WTC11 (cell line): Measurements from ENCODE around the gene POLD4.

Experiments used
- ATF3 ChIP-seq: sonication (generic); formaldehyde crosslinking; conservative IDR thresholded peaks from 2 replicates; pipeline ENCODE4 v1.8.1; 2022; ENCODE audit warnings: mild to moderate bottlenecking, missing genetic modification reagents
- CBFB ChIP-seq: sonication (generic); formaldehyde crosslinking; IDR thresholded peaks from 2 replicates; pipeline ENCODE4 v1.8.1; 2022; ENCODE audit warnings: mild to moderate bottlenecking, low read depth, missing genetic modification reagents
- CTCF ChIP-seq: fragments of 200-600 bp; IDR thresholded peaks from 2 replicates; pipeline ENCODE4 v1.8.0; 2022; ENCODE audit warnings: antibody characterized with exemption
- ETV6 ChIP-seq: sonication (generic); formaldehyde crosslinking; IDR thresholded peaks from 2 replicates; pipeline ENCODE4 v1.8.1; 2022; ENCODE audit warnings: mild to moderate bottlenecking, missing genetic modification reagents
- FOXJ3 ChIP-seq: sonication (generic); formaldehyde crosslinking; IDR thresholded peaks from 2 replicates; pipeline ENCODE4 v1.9.0; 2021; ENCODE audit warnings: missing genetic modification reagents, mild to moderate bottlenecking, borderline replicate concordance
- GABPB1 ChIP-seq: sonication (generic); formaldehyde crosslinking; IDR thresholded peaks from 2 replicates; pipeline ENCODE4 v1.8.1; 2023; ENCODE audit warnings: mild to moderate bottlenecking, missing genetic modification reagents
- IRF1 ChIP-seq: sonication (generic); formaldehyde crosslinking; IDR thresholded peaks from 2 replicates; pipeline ENCODE4 v1.8.0; 2023; ENCODE audit warnings: missing genetic modification reagents
- NFE2L1 ChIP-seq: sonication (generic); formaldehyde crosslinking; IDR thresholded peaks from 2 replicates; pipeline ENCODE4 v1.8.1; 2023; ENCODE audit warnings: missing genetic modification reagents
- TP53 ChIP-seq: sonication (generic); formaldehyde crosslinking; IDR thresholded peaks from 2 replicates; pipeline ENCODE4 v1.8.1; 2023; ENCODE audit warnings: mild to moderate bottlenecking, missing genetic modification reagents
- USF2 ChIP-seq: sonication (generic); formaldehyde crosslinking; IDR thresholded peaks from 2 replicates; pipeline ENCODE4 v1.8.1; 2023; ENCODE audit warnings: mild to moderate bottlenecking, missing genetic modification reagents, moderate library complexity
- TF ChIP-seq, protein P1 (sequence below): sonication (generic); formaldehyde crosslinking; IDR thresholded peaks from 2 replicates; pipeline ENCODE4 v1.8.0; 2023; ENCODE audit warnings: mild to moderate bottlenecking, missing genetic modification reagents
- TF ChIP-seq, protein P2 (sequence below): sonication (generic); formaldehyde crosslinking; IDR thresholded peaks from 2 replicates; pipeline ENCODE4 v1.8.0; 2022; ENCODE audit warnings: mild to moderate bottlenecking, missing genetic modification reagents

DNA sequence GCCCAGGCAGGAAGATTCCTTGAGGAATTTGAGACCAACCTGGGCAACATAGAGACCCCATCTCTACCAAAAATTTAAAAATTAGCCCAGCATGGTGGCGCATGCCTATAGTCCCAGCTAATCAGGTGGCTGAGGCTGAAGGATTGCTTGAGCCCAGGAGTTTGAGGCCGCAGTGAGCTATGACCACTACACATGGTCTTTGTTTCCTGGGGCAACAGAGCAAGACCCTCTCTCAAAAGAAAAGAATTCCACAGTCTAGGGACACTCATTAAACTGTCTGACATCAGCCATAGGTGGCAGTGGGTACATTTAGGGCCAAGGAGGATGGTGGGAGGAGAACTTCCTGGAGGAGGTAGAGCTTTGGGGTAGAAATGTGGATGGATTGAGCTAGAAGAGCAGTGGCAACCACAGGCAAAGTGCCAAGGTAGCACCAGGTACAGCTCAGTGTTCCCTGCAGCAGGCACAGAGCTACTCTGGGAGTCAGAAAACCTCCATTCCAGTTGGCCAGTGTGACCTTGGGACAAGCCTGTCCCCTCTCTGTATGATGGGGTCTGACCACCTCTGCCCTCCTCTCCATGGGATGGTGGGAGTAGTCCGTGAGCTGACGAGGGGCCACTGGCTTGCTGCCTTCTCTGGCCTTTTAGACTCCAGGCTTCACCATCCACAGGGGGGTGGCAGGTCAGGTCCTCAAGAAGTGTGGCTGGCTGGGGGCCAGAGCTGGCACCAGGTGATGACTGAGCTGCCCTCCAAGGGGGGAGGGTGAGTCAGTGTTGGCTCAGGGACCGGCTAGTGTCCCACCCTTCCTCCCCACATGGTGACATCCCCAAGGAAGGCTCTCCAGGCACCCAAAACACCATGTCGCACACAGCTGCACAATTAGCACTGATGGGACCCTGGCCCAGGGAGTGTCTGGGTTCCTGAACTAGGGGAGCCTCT lies 23.8 kb upstream of the POLD4 start:
- no peak for TF ChIP-seq USF2 (CRISPR knock-in tag)
- no peak for TF ChIP-seq GABPB1
- no peak for TF ChIP-seq CBFB (CRISPR knock-in tag)
- no peak for TF ChIP-seq ETV6 (CRISPR knock-in tag)
- TF ChIP-seq, protein P1, sequence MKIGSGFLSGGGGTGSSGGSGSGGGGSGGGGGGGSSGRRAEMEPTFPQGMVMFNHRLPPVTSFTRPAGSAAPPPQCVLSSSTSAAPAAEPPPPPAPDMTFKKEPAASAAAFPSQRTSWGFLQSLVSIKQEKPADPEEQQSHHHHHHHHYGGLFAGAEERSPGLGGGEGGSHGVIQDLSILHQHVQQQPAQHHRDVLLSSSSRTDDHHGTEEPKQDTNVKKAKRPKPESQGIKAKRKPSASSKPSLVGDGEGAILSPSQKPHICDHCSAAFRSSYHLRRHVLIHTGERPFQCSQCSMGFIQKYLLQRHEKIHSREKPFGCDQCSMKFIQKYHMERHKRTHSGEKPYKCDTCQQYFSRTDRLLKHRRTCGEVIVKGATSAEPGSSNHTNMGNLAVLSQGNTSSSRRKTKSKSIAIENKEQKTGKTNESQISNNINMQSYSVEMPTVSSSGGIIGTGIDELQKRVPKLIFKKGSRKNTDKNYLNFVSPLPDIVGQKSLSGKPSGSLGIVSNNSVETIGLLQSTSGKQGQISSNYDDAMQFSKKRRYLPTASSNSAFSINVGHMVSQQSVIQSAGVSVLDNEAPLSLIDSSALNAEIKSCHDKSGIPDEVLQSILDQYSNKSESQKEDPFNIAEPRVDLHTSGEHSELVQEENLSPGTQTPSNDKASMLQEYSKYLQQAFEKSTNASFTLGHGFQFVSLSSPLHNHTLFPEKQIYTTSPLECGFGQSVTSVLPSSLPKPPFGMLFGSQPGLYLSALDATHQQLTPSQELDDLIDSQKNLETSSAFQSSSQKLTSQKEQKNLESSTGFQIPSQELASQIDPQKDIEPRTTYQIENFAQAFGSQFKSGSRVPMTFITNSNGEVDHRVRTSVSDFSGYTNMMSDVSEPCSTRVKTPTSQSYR (CRISPR knock-in tag): no peak
- TF ChIP-seq, protein P2, sequence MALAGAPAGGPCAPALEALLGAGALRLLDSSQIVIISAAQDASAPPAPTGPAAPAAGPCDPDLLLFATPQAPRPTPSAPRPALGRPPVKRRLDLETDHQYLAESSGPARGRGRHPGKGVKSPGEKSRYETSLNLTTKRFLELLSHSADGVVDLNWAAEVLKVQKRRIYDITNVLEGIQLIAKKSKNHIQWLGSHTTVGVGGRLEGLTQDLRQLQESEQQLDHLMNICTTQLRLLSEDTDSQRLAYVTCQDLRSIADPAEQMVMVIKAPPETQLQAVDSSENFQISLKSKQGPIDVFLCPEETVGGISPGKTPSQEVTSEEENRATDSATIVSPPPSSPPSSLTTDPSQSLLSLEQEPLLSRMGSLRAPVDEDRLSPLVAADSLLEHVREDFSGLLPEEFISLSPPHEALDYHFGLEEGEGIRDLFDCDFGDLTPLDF (CRISPR knock-in tag): no peak
- no peak for TF ChIP-seq CTCF
- TF ChIP-seq TP53 (CRISPR knock-in tag): no peak
- no peak for TF ChIP-seq NFE2L1 (CRISPR knock-in tag)
- TF ChIP-seq IRF1 (CRISPR knock-in tag): no peak
- TF ChIP-seq ATF3 (CRISPR knock-in tag): no peak
- no peak for TF ChIP-seq FOXJ3
